Bronchial epithelial cell (primary cell): Measurements from ENCODE around the gene ADAMTS10. TPM values are rescaled to one million over a fixed set of nuclear protein-coding genes. Genes with fewer than 3 reads are reported as not detected.

ENCODE experiments used
- DNase-seq: peaks from one replicate; pipeline ENCODE4 v3.0.0-alpha.2; 2010; ENCODE audit warnings: low read depth
- FAIRE-seq: peaks from 2 replicates; lab custom pipeline; 2011; peaks lifted over from hg19 to GRCh38; lab: Jason Lieb, UNC
- H3K27me3 ChIP-seq: 2 replicates; pipeline ENCODE4 v1.5.1; 2011; ENCODE audit warnings: low read length; ENCODE audit not compliant: control insufficient read depth, insufficient read depth
- H3K36me3 ChIP-seq: 2 replicates; pipeline ENCODE4 v1.5.1; 2011; ENCODE audit warnings: low read length; ENCODE audit not compliant: control insufficient read depth, insufficient read depth
- H3K4me3 ChIP-seq: 2 replicates; pipeline ENCODE4 v1.5.1; 2011; ENCODE audit warnings: mild to moderate bottlenecking, low read depth, low read length, control low read depth
- total RNA-seq: library from RNA; depleted of rRNA; stranded (reverse); fragments of >200 nt; gene quantifications from 2 replicates; pipeline ENCODE4 v1.2.1, GENCODE V29; 2014
- TF ChIP-seq, protein P1 (sequence below): IDR thresholded peaks from 2 replicates; pipeline ENCODE4 v1.5.1; 2011; ENCODE audit warnings: mild to moderate bottlenecking, moderate library complexity, low read length, control low read depth, inconsistent platforms; ENCODE audit not compliant: insufficient read depth, severe bottlenecking

ADAMTS10 gene
- total RNA-seq, 1 donor from 2014 or later = not detected

DNA sequence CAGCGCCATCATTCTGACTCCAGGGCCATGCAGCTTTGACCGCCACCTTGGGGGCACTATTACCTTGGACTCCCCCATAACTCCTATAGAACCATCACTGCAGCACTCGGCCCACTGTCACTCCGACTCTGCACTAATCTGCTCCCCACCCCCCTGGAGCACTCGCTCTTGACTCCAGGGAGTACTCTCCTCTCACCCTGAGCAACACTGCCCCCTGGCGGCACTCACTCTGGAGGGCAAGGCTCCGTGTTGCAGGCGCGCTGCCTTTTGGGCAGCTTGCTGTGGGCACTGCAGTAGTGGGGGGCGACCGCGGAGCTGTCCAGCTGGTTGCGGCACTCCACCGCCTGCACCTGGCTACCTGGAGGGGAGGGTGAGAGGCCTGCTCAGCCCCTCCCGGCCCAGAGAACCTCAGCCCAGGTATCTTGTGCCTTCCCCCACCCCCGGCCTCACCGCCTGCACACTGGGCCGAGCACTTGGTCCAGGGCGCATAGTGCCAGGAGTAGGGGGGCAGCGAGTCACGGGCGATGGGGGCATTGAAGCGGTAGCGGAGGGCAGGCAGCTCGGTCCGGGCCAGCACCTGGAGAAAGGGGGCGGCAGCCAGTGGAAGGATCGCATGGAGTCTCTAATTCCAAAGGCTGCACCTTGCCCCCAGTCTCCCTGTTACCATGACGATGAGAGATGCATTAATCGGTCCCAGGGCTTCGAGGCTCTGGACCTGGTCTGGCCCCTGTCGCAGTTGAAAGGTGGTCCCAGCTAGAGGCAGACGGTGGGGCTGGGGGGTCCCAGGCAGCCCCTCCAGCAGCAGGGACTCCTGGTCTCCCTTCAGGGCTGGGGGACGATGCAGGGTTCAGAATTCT lies 24.4 kb downstream of the ADAMTS10 start:
- TF ChIP-seq, protein P1, sequence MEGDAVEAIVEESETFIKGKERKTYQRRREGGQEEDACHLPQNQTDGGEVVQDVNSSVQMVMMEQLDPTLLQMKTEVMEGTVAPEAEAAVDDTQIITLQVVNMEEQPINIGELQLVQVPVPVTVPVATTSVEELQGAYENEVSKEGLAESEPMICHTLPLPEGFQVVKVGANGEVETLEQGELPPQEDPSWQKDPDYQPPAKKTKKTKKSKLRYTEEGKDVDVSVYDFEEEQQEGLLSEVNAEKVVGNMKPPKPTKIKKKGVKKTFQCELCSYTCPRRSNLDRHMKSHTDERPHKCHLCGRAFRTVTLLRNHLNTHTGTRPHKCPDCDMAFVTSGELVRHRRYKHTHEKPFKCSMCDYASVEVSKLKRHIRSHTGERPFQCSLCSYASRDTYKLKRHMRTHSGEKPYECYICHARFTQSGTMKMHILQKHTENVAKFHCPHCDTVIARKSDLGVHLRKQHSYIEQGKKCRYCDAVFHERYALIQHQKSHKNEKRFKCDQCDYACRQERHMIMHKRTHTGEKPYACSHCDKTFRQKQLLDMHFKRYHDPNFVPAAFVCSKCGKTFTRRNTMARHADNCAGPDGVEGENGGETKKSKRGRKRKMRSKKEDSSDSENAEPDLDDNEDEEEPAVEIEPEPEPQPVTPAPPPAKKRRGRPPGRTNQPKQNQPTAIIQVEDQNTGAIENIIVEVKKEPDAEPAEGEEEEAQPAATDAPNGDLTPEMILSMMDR = peak; percentile 20
- Histone ChIP-seq H3K4me3 (no peak overlapping the region), H3K27me3 (no peaks in the 10 kb centered on the region), H3K36me3 (no peaks in the 10 kb centered on the region)
- DNase-seq (no peak), FAIRE-seq (no peak)

DNA sequence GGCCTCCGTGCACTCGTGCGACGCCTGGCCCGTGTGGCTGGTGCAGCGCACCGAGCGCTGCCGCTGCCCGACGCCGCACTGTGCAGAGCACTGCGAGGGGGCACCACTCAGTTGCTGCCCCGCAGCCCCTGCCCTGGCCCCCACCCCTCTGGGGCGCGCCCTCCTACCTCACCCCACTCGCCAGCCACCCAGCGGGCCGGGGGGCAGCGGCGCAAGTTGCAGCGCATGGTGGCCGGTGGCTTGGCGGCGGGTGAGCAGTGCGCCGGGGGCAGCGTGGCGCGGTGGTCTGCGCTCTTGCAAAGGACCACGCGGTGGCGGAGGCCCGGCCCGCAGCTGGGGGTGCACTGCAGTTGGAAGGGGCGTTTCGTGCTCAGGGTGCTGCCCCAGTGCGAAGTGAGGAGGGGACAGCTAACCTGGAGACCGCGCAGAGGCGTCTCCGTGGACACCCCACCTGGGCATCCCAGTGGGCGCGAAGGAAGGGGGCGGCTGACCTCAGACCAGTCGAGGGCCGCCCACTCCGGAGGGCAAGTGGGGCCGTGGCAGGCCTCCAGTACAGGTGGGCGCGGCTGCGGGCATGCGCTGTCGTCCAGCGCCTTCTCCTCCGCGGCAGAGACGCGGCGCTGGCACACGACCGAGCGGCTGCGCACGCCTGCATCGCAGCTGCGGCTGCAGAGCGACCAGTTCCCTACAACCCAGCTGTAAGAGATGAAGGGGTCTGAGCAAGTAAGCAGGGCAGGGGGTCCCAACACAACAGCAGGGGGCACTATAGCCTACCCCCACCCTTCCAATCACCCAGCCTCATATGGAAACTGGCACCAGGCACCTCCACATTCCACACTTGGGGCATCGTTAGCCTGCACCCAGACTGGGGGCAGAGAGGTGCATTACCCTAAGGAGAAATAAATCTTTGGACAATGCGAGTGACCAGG lies 25.3 kb downstream of the ADAMTS10 start:
- TF ChIP-seq, protein P1 = no peak
- H3K4me3 ChIP-seq = no peak overlapping the region
- H3K36me3 ChIP-seq = no peaks in the 10 kb centered on the region
- FAIRE-seq (no peak), DNase-seq (no peak)
- no peaks in the 10 kb centered on the region for H3K27me3 ChIP-seq

DNA sequence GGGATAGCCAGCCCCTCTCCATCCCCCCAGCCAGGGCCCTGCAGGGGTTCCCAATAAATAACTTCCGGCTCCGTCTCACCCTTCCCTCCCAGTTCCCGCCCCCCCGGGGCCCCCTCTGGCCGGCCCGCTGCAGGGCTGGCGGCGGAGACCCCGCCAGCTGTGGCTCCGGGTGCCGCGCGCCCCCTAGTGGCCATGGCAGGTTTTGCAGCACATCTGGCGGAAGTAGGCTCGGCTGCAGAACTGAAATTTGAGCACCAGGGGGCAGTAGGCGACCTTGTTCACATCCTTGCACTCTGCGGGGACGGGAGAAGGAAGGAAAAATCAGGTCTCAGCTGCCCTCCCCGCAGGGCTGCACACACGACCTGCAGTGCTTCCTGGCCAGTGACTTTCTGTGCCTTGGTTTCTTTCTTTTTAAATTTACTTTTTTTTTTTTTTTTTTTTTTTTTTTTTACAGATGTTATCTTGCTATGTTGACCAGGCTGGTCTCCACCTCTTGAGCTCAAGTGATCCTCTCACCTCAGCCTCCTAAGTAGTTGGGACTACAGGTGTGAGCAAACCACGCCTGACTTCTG lies 29.7 kb downstream of the ADAMTS10 start:
- Histone ChIP-seq H3K36me3 (no peaks in the 10 kb centered on the region), H3K4me3 (no peak overlapping the region), H3K27me3 (no peaks in the 10 kb centered on the region)
- DNase-seq = peak; percentile 19
- no peak for FAIRE-seq
- TF ChIP-seq, protein P1 = peak; percentile 89

DNA sequence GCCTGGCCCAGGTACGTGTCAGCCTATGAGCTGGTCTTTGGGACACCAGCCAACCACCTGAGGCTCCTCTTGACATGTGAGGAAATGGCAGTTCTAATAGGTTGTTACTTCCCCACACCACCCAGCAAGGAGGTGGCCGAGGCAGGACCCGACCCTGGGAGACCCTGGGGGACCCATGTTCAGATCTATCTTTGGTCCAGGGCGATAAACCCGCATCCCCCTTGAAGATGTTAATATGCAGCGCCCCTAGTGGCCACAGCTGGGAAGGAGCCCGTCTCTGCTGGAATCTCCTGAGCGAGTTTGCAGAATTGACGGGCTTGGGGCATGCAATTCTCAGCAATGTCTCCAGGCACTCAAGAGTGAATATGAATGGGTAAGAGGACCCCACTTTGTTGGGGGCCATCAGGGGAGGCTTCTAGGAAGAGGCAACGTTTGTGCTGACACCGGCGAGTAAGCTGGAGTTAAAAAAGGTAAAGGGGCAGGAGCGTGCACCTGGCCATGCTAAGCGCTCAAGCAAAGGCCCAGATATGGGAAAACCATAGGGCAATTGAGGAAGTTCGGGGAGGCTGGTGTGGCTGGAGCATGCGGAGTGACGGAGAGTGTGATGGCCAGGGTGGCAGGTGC lies 31.8 kb downstream of the ADAMTS10 start:
- FAIRE-seq (no peak), DNase-seq (peak; percentile 14)
- H3K27me3 ChIP-seq = no peaks in the 10 kb centered on the region
- no peaks in the 10 kb centered on the region for H3K36me3 ChIP-seq
- TF ChIP-seq, protein P1 = peak; percentile 75
- no peak overlapping the region for H3K4me3 ChIP-seq

DNA sequence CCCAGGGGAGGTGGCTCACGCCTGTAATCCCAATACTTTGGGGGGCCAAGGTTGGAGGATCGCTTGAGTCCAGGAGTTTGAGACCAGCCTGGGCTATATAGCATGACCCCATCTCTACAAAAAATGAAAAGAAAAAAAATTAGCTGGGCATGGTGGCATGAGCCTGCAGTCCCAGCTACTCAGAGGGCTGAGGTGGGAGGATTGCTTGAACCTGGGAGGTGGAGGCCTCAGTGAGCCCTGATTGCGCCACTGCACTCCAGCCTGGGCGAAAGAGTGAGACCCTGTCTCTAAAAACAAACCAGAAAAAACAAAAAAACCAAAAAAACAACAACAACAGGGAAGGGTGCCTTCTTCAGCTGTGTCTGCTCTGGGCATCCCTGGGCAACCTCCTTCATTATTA lies 32.8 kb downstream of the ADAMTS10 start:
- H3K27me3 ChIP-seq = no peaks in the 10 kb centered on the region
- FAIRE-seq = no peak
- TF ChIP-seq, protein P1 = no peak
- H3K4me3 ChIP-seq = no peak overlapping the region
- no peak for DNase-seq
- no peaks in the 10 kb centered on the region for H3K36me3 ChIP-seq
